Pulmonary artery endothelial cell (primary cell): ENCODE data around the gene LUC7L3. TPM values are rescaled to one million over a fixed set of nuclear protein-coding genes. Genes with fewer than 3 reads are reported as not detected.
"Not testable (repeated sequence)": the region's sequence is repeated elsewhere in the genome, so short reads cannot be mapped to it uniquely, and the experiment has no call there.

Experiments
- DNase-seq: peaks from one replicate; pipeline ENCODE4 v3.0.0-alpha.2; 2011; ENCODE audit warnings: low read depth, low spot score
- total RNA-seq: library from RNA; depleted of rRNA; stranded (reverse); fragments of >200 nt; gene quantifications from 2 replicates; pipeline ENCODE4 v1.2.3, GENCODE V29; 2014

LUC7L3 gene
- total RNA-seq, 1 donor from 2014 or later = 18.1 TPM

DNA sequence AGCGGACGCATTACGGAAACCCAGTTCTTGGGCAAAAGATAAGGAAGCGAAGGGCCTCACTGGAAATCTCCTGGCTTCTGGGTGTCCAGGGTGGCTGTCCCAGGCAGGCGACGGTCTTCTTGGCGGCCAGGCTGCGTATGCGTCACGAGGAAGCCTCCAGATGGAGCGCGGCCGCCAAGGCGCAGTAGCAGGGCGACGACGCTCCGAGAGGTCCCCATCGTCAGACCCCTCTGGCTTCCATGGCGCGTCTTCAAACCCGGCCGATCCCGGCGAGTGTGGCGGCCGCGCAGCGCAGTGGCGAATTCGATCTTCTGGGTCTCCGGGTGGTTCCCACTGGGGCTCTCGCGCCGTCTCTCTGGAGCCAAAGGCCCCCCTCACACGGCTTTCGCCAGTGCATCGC is 61.8 kb downstream of the LUC7L3 start:
- DNase-seq = no peak

- DNase-seq = peak; percentile 40
These were observed 63.8 kb downstream of the LUC7L3 start for GRCh38 chr17:50783193-50783660.

- DNase-seq = no peak
These were observed 64.5 kb downstream of the LUC7L3 start for GRCh38 chr17:50783905-50784304.

DNA sequence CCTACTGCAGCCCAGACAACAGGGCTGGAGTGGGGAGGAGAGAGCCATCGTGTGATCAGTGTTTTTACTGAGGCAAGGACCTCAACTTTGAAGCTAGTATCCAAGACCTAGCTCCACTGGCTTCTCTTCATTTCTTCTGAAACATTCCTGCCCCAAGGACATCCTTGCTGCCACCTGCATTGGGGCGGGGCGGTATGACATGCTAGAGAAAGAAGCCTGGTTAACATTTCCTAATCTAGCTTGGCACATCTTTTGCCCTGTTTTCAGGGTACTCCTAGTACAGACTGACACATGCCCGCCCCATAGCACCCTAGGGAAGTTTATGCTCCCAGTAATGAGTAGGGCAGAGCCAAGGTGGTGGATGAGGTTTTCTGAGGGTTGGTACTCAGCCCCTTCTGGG is 65.7 kb downstream of the LUC7L3 start:
- no peak for DNase-seq

DNA sequence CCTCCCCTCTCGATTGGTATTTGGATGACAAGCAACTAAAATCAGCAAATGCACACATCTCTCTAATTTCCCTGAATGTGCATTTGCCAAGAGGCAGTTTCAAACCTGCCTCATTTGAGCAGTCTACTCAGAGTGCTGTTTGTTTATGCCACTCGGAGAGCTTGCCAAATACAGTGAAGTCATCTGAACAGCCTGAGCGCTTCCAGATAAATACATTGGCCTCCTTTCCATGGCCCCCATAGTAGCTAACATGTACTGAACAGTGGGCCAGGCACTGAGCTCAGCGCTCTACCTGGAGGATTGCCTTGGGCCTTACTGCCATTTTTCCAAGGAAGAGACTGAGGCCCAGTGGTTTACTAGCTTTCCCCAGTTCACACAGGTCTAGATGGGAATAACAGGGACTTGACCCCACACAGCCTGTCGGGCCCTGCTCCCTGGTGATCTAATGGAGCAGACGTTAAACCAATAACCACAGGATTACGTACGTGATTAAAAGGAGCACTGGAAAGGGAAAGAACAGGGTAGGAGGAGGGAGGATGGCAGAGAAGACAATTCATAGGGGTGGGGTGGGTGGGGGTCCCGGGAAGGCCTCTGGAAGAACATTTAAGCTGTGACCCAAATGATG is 66.7 kb downstream of the LUC7L3 start:
- no peak for DNase-seq

DNA sequence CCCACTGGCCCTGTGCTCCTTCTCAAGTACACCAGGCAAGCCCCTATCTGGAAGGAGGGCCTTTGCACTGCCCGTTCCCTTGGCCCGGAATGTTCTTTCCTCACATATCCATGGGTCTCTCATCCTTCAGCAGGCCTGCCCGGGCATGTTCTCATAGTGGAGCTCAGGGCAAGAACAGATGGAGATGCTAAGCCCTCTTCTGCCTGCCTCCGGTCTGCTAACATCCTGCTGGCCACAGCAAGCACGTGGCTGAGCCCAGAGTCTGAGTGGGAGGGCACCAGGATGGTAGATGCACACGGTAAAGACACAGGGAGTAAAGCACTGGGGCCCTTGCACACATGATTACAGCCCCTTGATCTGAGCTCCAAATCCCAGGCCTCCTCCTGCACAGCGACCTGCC is 67.7 kb downstream of the LUC7L3 start:
- no peak for DNase-seq

DNA sequence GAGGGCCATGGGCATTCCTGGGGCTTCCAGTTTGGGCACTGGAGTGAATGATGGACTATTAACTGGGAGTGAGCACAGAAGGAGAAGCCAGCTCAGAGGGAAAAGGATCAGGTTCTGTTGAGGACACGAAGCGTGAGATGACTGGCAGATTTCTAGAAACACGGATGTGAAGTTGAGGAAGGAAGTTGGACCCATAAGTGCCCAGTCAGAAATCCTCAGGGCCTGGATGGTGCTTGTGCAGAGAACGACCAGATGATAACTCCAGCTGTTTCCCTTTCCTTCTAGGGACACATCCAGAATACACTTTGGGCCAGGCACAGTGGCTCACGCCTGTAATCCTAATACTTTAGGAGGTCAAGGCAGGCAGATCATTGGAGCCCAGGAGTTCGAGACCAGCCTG is 71.2 kb downstream of the LUC7L3 start:
- DNase-seq = no peak

DNA sequence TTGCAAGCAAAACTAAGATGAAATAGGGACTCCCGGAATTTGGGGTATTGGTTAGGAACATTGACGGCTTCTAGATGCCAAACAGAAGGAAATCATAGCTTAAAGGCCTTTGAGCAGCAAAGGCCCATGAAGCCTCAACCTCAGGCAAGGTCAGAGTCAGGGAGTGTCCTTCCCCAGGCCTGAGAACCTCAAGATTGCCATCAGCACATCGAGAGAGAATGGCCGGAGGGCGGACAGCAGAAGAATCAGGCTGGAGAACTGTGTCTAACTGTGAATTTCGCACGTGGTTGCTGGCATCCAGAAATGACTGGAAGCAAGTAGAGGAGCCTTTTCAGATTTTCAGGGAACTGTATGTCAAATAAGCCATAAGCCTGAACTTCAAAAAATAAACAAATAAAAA is 72.7 kb downstream of the LUC7L3 start:
- DNase-seq = no peak

- no peak for DNase-seq
These were observed 73.6 kb downstream of the LUC7L3 start for GRCh38 chr17:50793007-50793406.

GRCh38 chr17:50794361-50794760 is 75.0 kb downstream of the LUC7L3 start:
- no peak for DNase-seq

DNA sequence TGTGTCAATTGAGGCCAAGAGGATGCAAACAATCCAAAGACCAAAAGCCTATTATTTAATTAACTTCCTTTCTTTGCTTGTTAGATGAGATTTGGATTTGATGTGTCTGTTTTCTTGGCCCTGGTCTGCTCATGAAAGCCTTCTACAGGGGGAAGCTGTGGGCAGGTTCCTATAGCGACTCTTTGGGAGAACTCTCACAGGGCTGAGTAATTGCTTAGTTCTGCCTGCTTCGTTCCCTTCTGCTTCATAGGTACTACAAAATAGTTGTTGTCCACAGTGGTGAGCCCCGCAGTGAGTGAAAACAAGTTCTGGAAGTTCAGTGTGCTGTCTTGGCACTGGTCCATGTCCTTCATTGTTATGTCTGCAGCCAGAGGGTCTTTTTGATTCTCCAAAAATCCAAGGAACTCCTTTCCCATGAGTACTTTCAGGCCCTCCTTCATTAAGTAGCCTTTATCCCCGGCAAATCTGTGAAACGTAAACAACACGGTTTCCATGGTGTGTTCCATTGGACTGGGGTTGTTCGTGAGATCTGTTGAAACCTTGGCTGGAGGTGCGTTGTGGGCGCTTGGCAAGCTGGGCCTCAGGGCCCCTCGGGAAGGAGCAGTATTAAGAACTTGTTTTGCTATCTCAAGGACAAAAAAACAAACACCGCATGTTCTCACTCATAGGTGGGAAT is 77.9 kb downstream of the LUC7L3 start:
- no peak for DNase-seq

DNA sequence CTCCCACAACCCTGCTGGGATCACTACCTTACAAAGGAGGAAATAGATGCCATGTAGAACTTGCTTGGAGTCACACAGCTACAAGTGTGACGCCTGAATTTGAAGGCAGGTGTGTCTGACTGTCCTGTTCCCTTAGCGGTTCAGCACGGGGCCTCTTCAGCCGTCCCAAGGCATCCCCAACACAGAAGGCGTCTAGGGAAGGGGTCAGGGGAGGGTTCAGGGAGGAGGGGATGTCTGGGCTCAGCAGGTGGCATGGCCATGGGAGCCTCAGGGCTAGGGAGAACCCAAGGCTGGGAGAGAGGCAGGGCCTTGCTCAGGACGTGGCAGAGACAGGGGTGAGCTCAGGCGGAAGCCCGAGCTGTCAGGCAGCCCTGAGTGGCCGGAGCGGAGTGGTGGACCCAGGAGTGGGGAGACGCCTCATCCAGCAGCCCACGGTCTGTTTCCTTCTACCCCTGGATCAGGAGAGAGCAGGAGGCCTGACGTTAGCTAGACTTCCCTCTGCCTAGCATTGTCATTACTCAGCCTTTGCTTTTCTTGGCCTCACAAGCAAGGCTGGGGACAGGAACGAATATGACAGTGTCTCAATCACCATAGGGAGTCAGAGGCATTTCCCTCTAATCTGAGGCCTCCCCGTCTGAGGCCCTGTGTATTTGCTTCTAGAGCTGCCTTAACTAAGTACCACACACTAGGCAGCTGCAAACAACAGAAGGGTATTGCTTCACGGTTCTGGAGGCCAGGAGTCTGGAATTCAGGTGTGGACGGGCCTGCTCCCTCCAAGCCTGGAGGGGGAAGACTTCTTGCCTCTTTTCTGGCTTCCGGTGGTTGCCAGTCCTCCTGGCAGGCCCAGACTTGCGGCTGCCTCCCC is 79.3 kb downstream of the LUC7L3 start:
- DNase-seq = no peak

DNA sequence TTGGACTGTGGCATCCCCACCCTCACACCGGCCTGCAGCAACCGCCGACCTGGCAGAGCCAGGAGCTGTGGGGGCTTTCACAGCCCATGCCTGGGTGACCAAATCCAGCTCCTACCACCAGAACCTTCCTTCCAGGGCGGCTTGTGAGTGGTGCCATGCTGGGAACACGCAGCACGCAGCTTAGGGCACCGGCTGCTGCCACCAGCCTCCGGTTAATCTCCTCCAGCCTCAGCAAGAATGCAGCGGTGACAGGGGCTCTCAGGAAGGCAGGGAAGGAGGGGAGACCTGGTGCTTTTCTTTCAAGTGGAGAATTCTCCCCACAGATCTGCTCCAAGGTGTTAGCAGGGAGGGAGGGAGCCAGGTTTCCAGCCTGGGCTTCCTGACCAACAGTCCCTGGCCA is 80.2 kb downstream of the LUC7L3 start:
- no peak for DNase-seq

GRCh38 chr17:50800196-50800700 is 80.8 kb downstream of the LUC7L3 start:
- no peak for DNase-seq

DNA sequence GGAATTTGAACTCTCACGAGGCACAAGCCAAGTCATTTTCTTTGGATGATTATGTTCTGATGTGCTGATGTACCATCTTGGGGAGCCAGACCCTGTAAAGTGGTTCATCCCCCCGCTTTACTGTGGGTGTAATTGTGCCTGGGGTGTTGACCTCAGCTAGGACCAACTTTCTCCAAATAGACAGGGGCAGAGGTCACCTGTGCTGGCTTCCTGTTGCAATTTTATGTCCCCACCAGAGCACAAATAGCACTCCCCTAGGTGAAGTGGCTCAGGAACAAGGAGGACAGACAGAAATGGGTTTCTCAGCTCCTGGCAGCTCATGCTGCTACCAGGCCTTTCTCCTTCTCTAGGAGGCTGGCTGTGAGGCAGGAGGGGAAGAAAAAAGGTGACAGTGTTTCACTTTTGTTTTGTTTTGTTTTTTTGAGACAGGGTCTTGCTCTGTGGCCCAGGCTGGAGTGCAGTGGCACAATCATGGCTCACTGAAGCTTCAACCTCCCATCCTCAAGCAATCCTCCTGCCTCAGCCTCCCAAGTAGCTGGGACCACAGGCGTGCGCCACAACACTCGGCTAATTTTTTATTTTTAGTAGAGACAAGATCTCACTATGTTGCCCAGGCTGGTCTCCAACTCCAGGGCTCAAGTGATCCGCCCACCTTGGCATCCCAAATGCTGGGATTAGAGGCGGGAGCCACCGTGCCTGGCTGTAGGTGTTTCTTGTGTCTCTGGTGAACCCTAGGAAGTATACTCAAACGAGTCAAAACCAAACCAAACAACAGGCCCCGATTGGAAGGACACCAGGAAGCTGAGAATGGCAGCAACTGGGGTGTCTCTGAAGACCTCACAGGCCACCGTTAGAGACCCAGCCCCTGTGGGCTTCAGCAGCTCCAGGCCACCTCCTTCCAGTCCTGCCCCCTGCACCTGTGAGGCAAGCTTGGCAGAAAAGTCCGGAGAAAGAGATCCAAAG is 83.5 kb downstream of the LUC7L3 start:
- no peak for DNase-seq

DNA sequence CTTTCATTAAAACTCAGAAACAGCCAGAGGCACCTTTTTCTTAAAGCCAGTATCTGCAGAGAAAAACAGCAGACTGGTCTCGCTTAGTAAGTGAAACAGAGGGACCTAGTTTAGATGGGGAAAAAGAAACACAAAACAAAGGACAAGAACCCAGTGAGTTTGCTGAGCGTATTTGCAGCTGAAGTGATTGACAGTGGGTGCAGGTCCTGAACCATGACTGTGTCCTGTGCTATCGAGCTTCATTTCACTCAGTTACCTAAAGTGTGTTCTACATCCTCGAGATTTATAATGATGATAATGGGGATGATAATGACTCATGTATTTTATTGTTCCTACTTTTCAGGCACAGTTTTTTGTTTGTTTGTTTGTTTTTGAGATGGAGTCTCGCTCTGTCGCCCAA is 84.3 kb downstream of the LUC7L3 start:
- DNase-seq = no peak

GRCh38 chr17:50804749-50805475 is 85.5 kb downstream of the LUC7L3 start:
- DNase-seq = not testable (repeated sequence)

GRCh38 chr17:50805486-50805885 is 86.1 kb downstream of the LUC7L3 start:
- DNase-seq = no peak
